Sigmoid colon (tissue), 7 donors: Measurements from ENCODE around the gene PRKCZ. TPM values are rescaled to one million over a fixed set of nuclear protein-coding genes. Genes with fewer than 3 reads are reported as not detected.

Experiments used
- DNase-seq: peaks from one replicate; pipeline ENCODE4 v3.0.0-alpha.2; 2019
- H3K27ac ChIP-seq, 4 donors: fragments of 200-600 bp; sonication (generic); one replicate each; pipeline ENCODE4 v1.5.1; 2016 to 2019; ENCODE audit warnings: mild to moderate bottlenecking in 1 of 4
- H3K27me3 ChIP-seq, 3 donors: fragments of 200-600 bp; sonication (generic); one replicate each; pipeline ENCODE4 v1.5.1; 2019; ENCODE audit warnings: mild to moderate bottlenecking in 1 of 3
- H3K36me3 ChIP-seq, 4 donors: fragments of 200-600 bp; sonication (generic); one replicate each; pipeline ENCODE4 v1.5.1; 2016 to 2019
- H3K4me1 ChIP-seq, 4 donors: fragments of 200-600 bp; sonication (generic); one replicate each; pipeline ENCODE4 v1.5.1; 2017 to 2019
- H3K4me3 ChIP-seq, 4 donors: fragments of 200-600 bp; sonication (generic); one replicate each; pipeline ENCODE4 v1.5.1; 2017 to 2019; ENCODE audit warnings: mild to moderate bottlenecking in 2 of 4, moderate library complexity in 1 of 4
- H3K9me3 ChIP-seq, 4 donors: fragments of 200-600 bp in 3 of 4; sonication (generic) in 3 of 4; one replicate each; pipeline versions ENCODE4 v1.5.1 to v1.6.1; 2013 to 2019
- CTCF ChIP-seq, 4 experiments: fragments of 450-650 bp in 3 of 4; fragments of 200-600 bp in 1 of 4; IDR thresholded peaks; one replicate each; pipeline ENCODE4 v1.5.1; 2016 to 2019; ENCODE audit warnings: antibody characterized with exemption in 4 of 4, mild to moderate bottlenecking in 3 of 4, moderate library complexity in 2 of 4
- EP300 ChIP-seq, 4 donors: sonication (generic); formaldehyde crosslinking; IDR thresholded peaks; one replicate each; pipeline ENCODE4 v1.6.1; 2017; ENCODE audit warnings: antibody characterized with exemption in 4 of 4
- POLR2A ChIP-seq, 2 donors: fragments of 450-650 bp; IDR thresholded peaks; one replicate each; pipeline ENCODE4 v1.6.1; 2016; ENCODE audit warnings: antibody characterized with exemption in 2 of 2, mild to moderate bottlenecking in 2 of 2, moderate library complexity in 2 of 2
- POLR2AphosphoS5 ChIP-seq, 4 donors: sonication (generic); formaldehyde crosslinking; IDR thresholded peaks; one replicate each; pipeline ENCODE4 v1.6.1; 2017; ENCODE audit warnings: antibody characterized with exemption in 4 of 4
- WGBS, 2 donors: extraction: QIAGEN DNeasy Blood & Tissue Kit; methylation state at CpG; one replicate each; pipeline ENCODE4 v1.1.7; 2013; 5-methylcytosine and 5-hydroxymethylcytosine counted together
- intact Hi-C: fragments of 100-400 bp; cut with DNase I; formaldehyde crosslinking; loops from one replicate; pipeline ENCODE4 v1.15.1; 2023
- polyA plus RNA-seq, 3 donors: library from polyadenylated mRNA; stranded (reverse); fragments of 200-250 nt; gene quantifications; one replicate each; pipeline ENCODE4 v1.2.3, GENCODE V29; 2013
- total RNA-seq, 4 donors: library from RNA; depleted of rRNA; stranded (reverse); fragments of >200 nt; gene quantifications; one replicate each; pipeline ENCODE4 v1.1.0, GENCODE V29; 2016
- donor health status: healthy with polysubstance abuse.
- donor health status: Bipolar disorder and iron deficiency.
- donor health status: healthy.

The PRKCZ gene
- total and polyA plus RNA-seq, 7 donors = 1.4 to 52.9 (median 4.8) TPM

- DNase-seq = no peak
- TF ChIP-seq EP300 (IDR thresholded peaks at IDR 0.05) (no peak), POLR2AphosphoS5 (IDR thresholded peaks at IDR 0.05) (no peak), POLR2A (IDR thresholded peaks at IDR 0.05) (no peak), CTCF (IDR thresholded peaks at IDR 0.05) (no peak)
- WGBS, 2 donors = 94 to 97% methylated on average over 4 of the region's 4 CpGs
- no peak overlapping the region for H3K27ac ChIP-seq
- no peak overlapping the region for H3K4me3 ChIP-seq
- H3K27me3 ChIP-seq = peaks cover 0 to 44% (median 31%) of the 10 kb centered on the region in 3 donors
- no peaks in the 10 kb centered on the region for H3K4me1 ChIP-seq
- H3K36me3 ChIP-seq = no peaks in the 10 kb centered on the region
- intact Hi-C loops = no loop called here
- peaks cover 3 to 7% (median 4%) of the 10 kb centered on the region in 4 donors for H3K9me3 ChIP-seq
Observed at GRCh38 chr1:2065699-2066098, 15.5 kb downstream of the PRKCZ start.

GRCh38 chr1:2067393-2067792 lies 17.2 kb downstream of the PRKCZ start:
- no peak for DNase-seq
- no peaks in the 10 kb centered on the region for H3K36me3 ChIP-seq
- H3K4me1 ChIP-seq = no peaks in the 10 kb centered on the region
- H3K9me3 ChIP-seq = peaks cover 3 to 7% (median 4%) of the 10 kb centered on the region in 4 donors
- TF ChIP-seq CTCF (IDR thresholded peaks at IDR 0.05) (no peak), POLR2A (IDR thresholded peaks at IDR 0.05) (no peak), POLR2AphosphoS5 (IDR thresholded peaks at IDR 0.05) (no peak), EP300 (IDR thresholded peaks at IDR 0.05) (no peak)
- WGBS, 2 donors = 95 to 96% methylated on average over 21 of the region's 21 CpGs
- intact Hi-C loops = no loop called here
- no peak overlapping the region for H3K4me3 ChIP-seq
- H3K27ac ChIP-seq = no peak overlapping the region
- peaks cover 0 to 49% (median 25%) of the 10 kb centered on the region in 3 donors for H3K27me3 ChIP-seq

- no peak overlapping the region for H3K27ac ChIP-seq
- TF ChIP-seq CTCF (IDR thresholded peaks at IDR 0.05) (no peak), POLR2A (IDR thresholded peaks at IDR 0.05) (no peak), EP300 (IDR thresholded peaks at IDR 0.05) (no peak)
- H3K27me3 ChIP-seq = peaks cover 6 to 55% (median 27%) of the 10 kb centered on the region in 3 donors
- H3K4me1 ChIP-seq = no peaks in the 10 kb centered on the region
- DNase-seq = no peak
- intact Hi-C loops = no loop called here
- H3K4me3 ChIP-seq = no peak overlapping the region
- no peaks in the 10 kb centered on the region for H3K36me3 ChIP-seq
- peaks cover 3 to 7% (median 4%) of the 10 kb centered on the region in 4 donors for H3K9me3 ChIP-seq
- 92% methylated on average over 17 of the region's 17 CpGs for WGBS, 2 donors
Observed at GRCh38 chr1:2067981-2068380, 17.8 kb downstream of the PRKCZ start.

GRCh38 chr1:2068951-2069350 lies 18.7 kb downstream of the PRKCZ start:
- Histone ChIP-seq H3K36me3 (no peaks in the 10 kb centered on the region), H3K27ac (no peak overlapping the region), H3K4me3 (no peak overlapping the region), H3K4me1 (peaks cover 0 to 7% (median 5%) of the 10 kb centered on the region in 4 donors), H3K9me3 (peaks cover 3 to 7% (median 4%) of the 10 kb centered on the region in 4 donors), H3K27me3 (peaks cover 14 to 59% (median 37%) of the 10 kb centered on the region in 3 donors)
- DNase-seq = no peak
- WGBS, 2 donors = 96% methylated on average over 19 of the region's 19 CpGs
- intact Hi-C loops = no loop called here
- TF ChIP-seq CTCF (IDR thresholded peaks at IDR 0.05) (no peak), POLR2AphosphoS5 (IDR thresholded peaks at IDR 0.05) (no peak), EP300 (IDR thresholded peaks at IDR 0.05) (no peak), POLR2A (IDR thresholded peaks at IDR 0.05) (no peak)

GRCh38 chr1:2070016-2070415 lies 19.8 kb downstream of the PRKCZ start:
- DNase-seq = no peak
- no peaks in the 10 kb centered on the region for H3K36me3 ChIP-seq
- peaks cover 14 to 68% (median 41%) of the 10 kb centered on the region in 3 donors for H3K27me3 ChIP-seq
- H3K27ac ChIP-seq = no peak overlapping the region
- H3K4me3 ChIP-seq = no peak overlapping the region
- intact Hi-C loops = no loop called here
- WGBS, 2 donors = 91% methylated on average over 11 of the region's 11 CpGs
- H3K9me3 ChIP-seq = no peaks in the 10 kb centered on the region
- TF ChIP-seq POLR2A (IDR thresholded peaks at IDR 0.05) (no peak), CTCF (IDR thresholded peaks at IDR 0.05) (no peak), EP300 (IDR thresholded peaks at IDR 0.05) (no peak), POLR2AphosphoS5 (IDR thresholded peaks at IDR 0.05) (no peak)
- H3K4me1 ChIP-seq = peaks cover 0 to 9% (median 7%) of the 10 kb centered on the region in 4 donors
